OCI-LY1 (cell line): ENCODE results near the gene CALHM2.

Experiments
- H2AFZ ChIP-seq: fragments of 200-600 bp; sonication (generic), shearing (Covaris generic); 2 replicates; pipeline ENCODE4 v1.6.0; 2014; ENCODE audit warnings: antibody characterized with exemption, mild to moderate bottlenecking, low read length
- H3F3A ChIP-seq: fragments of 200-600 bp; sonication (generic), shearing (Covaris generic); 2 replicates; pipeline ENCODE4 v1.6.0; 2014; ENCODE audit warnings: mild to moderate bottlenecking, antibody characterized with exemption, low read length, moderate library complexity; ENCODE audit not compliant: insufficient read depth
- H3K27ac ChIP-seq: fragments of 200-600 bp; sonication (generic); 2 replicates; pipeline ENCODE4 v1.5.1; 2014; ENCODE audit warnings: low read length, mixed run types, mild to moderate bottlenecking, low read depth; ENCODE audit not compliant: poor library complexity, severe bottlenecking
- H3K27me3 ChIP-seq: fragments of 200-600 bp; sonication (generic); 2 replicates; pipeline ENCODE4 v1.6.0; 2014; ENCODE audit warnings: antibody characterized with exemption, mild to moderate bottlenecking, low read length, moderate library complexity; ENCODE audit not compliant: insufficient read depth
- H3K36me3 ChIP-seq: fragments of 200-600 bp; sonication (generic); 2 replicates; pipeline ENCODE4 v1.6.1; 2014; ENCODE audit warnings: mild to moderate bottlenecking, antibody characterized with exemption, low read length, moderate library complexity, mixed read lengths; ENCODE audit not compliant: insufficient read depth
- H3K4me1 ChIP-seq: fragments of 200-600 bp; sonication (generic); 2 replicates; pipeline ENCODE4 v1.5.1; 2014; ENCODE audit warnings: mild to moderate bottlenecking, low read length, moderate library complexity; ENCODE audit not compliant: insufficient read depth, severe bottlenecking
- H3K4me2 ChIP-seq: fragments of 200-600 bp; sonication (generic), shearing (Covaris generic); 2 replicates; pipeline ENCODE4 v1.6.1; 2014; ENCODE audit warnings: low read length
- H3K4me3 ChIP-seq: fragments of 200-600 bp; sonication (generic); 2 replicates; pipeline ENCODE4 v1.5.1; 2014; ENCODE audit warnings: low read length, low read depth, mild to moderate bottlenecking, mixed read lengths; ENCODE audit not compliant: poor library complexity, severe bottlenecking
- H3K79me2 ChIP-seq: fragments of 200-600 bp; shearing (Covaris generic); 2 replicates; pipeline ENCODE4 v1.6.1; 2016; ENCODE audit warnings: mixed run types, low read length, mixed read lengths; ENCODE audit not compliant: insufficient read depth
- H3K9ac ChIP-seq: fragments of 200-600 bp; sonication (generic), shearing (Covaris generic); 2 replicates; pipeline ENCODE4 v1.6.1; 2014; ENCODE audit warnings: mild to moderate bottlenecking, low read length, mixed read lengths
- H3K9me2 ChIP-seq: fragments of 200-600 bp; sonication (generic), shearing (Covaris generic); 2 replicates; pipeline ENCODE4 v1.6.1; 2014; ENCODE audit warnings: low read depth, mild to moderate bottlenecking, low read length, mixed read lengths
- H3K9me3 ChIP-seq: fragments of 200-600 bp; shearing (Covaris generic); 2 replicates; pipeline ENCODE4 v1.6.1; 2014; ENCODE audit warnings: low read length, mixed read lengths
- H4K20me1 ChIP-seq: fragments of 200-600 bp; sonication (generic), shearing (Covaris generic); 2 replicates; pipeline ENCODE4 v1.6.0; 2016; ENCODE audit warnings: mild to moderate bottlenecking, low read length; ENCODE audit not compliant: insufficient read depth
- EZH2 ChIP-seq: fragments of 200-600 bp; sonication (generic), shearing (Covaris generic); IDR thresholded peaks from 2 replicates; pipeline ENCODE4 v1.8.0; 2017; ENCODE audit warnings: borderline replicate concordance, mixed run types, mild to moderate bottlenecking, antibody characterized with exemption, low read length, moderate library complexity, mixed read lengths
- TF ChIP-seq, protein P1 (sequence below): fragments of 200-600 bp; sonication (generic), shearing (Covaris generic); IDR thresholded peaks from 2 replicates; pipeline ENCODE4 v1.5.1; 2017; ENCODE audit warnings: mild to moderate bottlenecking, antibody characterized with exemption, low read length, moderate library complexity, mixed read lengths

The CALHM2 gene

DNA sequence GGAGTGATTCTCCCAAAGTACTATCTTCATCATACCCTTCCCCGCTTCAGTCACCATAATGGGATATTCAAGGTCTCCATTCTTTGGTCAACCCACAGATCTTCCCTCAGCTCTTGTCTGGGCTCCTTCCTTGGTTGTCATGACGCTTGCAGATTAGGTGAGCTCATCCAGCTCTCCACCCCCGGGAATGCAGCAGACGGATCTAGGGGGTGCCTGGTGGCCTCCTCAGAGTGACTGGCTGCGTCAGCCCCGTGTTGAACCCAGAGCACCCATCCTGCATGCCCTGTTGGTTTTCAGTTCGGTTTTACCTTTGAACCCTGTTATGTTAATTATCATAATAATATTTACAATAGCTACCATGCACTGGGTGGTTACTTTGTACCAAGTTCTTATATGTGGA, 47.7 kb upstream of the CALHM2 start:
- H3K9me3 ChIP-seq: no peaks in the 10 kb centered on the region
- H3K79me2 ChIP-seq: no peaks in the 10 kb centered on the region
- H3K9ac ChIP-seq: no peak overlapping the region
- no peak overlapping the region for H2AFZ ChIP-seq
- H3F3A ChIP-seq: no peaks in the 10 kb centered on the region
- no peaks in the 10 kb centered on the region for H3K36me3 ChIP-seq
- no peak overlapping the region for H3K4me3 ChIP-seq
- no peaks in the 10 kb centered on the region for H4K20me1 ChIP-seq
- no peaks in the 10 kb centered on the region for H3K9me2 ChIP-seq
- no peaks in the 10 kb centered on the region; the same call in 1 of the 2 replicates for H3K27me3 ChIP-seq
- no peak for TF ChIP-seq EZH2
- TF ChIP-seq, protein P1, sequence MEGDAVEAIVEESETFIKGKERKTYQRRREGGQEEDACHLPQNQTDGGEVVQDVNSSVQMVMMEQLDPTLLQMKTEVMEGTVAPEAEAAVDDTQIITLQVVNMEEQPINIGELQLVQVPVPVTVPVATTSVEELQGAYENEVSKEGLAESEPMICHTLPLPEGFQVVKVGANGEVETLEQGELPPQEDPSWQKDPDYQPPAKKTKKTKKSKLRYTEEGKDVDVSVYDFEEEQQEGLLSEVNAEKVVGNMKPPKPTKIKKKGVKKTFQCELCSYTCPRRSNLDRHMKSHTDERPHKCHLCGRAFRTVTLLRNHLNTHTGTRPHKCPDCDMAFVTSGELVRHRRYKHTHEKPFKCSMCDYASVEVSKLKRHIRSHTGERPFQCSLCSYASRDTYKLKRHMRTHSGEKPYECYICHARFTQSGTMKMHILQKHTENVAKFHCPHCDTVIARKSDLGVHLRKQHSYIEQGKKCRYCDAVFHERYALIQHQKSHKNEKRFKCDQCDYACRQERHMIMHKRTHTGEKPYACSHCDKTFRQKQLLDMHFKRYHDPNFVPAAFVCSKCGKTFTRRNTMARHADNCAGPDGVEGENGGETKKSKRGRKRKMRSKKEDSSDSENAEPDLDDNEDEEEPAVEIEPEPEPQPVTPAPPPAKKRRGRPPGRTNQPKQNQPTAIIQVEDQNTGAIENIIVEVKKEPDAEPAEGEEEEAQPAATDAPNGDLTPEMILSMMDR: no peak
- H3K4me2 ChIP-seq: no peak overlapping the region
- no peak overlapping the region for H3K27ac ChIP-seq
- no peaks in the 10 kb centered on the region for H3K4me1 ChIP-seq

DNA sequence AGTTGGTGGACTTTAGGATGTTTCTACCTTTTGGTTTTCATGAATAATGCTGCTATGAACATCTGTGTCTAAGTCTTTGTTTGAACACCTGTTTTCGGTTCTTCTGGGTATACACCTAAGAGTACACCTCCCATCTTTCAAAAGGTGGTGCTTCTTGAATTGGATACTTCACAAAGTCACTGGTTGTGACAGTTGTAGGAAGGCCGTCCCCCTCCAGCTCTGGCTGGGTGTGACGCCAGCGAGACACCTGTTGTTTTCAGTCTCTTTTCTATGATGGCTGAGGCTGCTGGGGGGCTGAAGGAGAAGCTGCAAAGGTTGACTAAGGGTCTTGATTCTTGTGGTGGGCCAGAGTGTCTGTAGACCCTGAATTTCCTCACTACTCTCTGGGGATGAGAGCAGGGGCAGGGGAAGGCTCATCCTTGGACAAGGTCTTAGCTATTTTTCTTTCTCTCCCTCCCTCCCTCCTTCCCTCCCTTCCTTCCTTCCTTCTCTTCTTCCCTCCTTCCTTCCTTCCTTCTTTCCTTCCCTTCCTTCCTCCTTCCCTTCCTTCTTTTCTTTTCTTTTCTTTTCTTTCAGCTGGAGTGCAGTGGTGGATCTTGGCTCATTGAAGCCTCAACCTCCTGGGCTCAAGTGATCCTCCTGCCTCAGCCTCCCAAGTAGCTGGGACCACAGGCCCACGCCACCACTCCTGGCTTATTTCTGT, 46.9 kb upstream of the CALHM2 start:
- Histone ChIP-seq H3K4me3 (no peak overlapping the region), H2AFZ (no peak overlapping the region), H3K36me3 (no peaks in the 10 kb centered on the region), H3F3A (no peaks in the 10 kb centered on the region), H3K27ac (no peak overlapping the region), H3K27me3 (no peaks in the 10 kb centered on the region; the same call in 1 of the 2 replicates), H3K79me2 (no peaks in the 10 kb centered on the region), H3K9me2 (no peaks in the 10 kb centered on the region), H3K9ac (no peak overlapping the region), H4K20me1 (no peaks in the 10 kb centered on the region), H3K4me1 (no peaks in the 10 kb centered on the region), H3K4me2 (no peak overlapping the region), H3K9me3 (no peaks in the 10 kb centered on the region)
- TF ChIP-seq, protein P1: no peak
- TF ChIP-seq EZH2: no peak

DNA sequence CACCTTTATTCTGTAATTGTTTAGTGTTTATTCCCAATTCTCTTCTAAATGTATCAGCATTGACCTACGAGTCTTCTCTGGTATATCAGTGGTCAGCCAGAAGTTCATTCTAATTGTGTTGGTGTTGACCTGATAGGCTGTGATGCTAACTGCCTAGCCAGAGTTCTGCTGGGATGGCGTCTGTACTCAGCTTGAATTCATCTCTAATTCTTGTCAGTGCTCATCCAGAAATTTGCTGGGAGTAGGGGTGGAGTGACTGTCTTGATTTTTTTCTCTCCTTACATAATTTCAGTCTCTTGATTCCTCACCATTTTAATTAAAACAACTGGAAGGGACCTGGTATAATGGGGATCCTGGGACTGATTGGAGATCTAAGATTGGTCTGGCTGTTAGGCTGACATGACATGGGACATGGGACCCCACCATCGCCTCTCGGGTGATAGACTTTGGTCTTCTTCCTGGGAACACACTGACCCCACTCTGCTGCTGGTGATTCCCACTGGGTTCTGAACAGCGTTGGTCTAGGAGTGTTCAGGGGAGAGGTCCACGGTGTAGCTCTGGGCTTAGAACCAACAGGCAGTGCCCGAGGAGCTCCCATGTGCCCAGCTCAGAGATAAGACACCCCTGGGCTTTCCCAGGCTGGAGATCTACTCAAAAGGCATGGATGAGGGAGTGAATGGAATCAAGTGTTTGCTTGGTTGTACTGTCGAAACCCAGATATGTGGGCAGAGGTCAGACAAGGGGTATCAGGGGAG, 45.2 kb upstream of the CALHM2 start:
- Histone ChIP-seq H3K36me3 (no peaks in the 10 kb centered on the region), H3K4me3 (no peak overlapping the region), H3K4me2 (no peak overlapping the region), H3K27me3 (peaks cover under 1% of the 10 kb centered on the region; the same call in 1 of the 2 replicates), H4K20me1 (no peaks in the 10 kb centered on the region), H2AFZ (no peak overlapping the region), H3K4me1 (no peaks in the 10 kb centered on the region), H3K9me2 (no peaks in the 10 kb centered on the region), H3K79me2 (no peaks in the 10 kb centered on the region), H3K9ac (no peak overlapping the region), H3K9me3 (no peaks in the 10 kb centered on the region), H3F3A (no peaks in the 10 kb centered on the region), H3K27ac (no peak overlapping the region)
- TF ChIP-seq, protein P1: no peak
- no peak for TF ChIP-seq EZH2
